ENCODE data around the gene VPS13D. TPM values are rescaled to one million over a fixed set of nuclear protein-coding genes. Genes with fewer than 3 reads are reported as not detected.
A peak's percentile ranks its signal among the peaks of the same experiment; 100 is the strongest.

VPS13D gene
- total and polyA plus RNA-seq, 11 donors: 32.1 to 301 (median 90.7) TPM

- H3K27me3 ChIP-seq: no peaks in the 10 kb centered on the region
- H3K4me3 ChIP-seq: no peak overlapping the region
- intact Hi-C loops (cut with DNase I): no loop called here
- no peak for TF ChIP-seq POLR2A (IDR thresholded peaks at IDR 0.05)
- TF ChIP-seq, protein P1, sequence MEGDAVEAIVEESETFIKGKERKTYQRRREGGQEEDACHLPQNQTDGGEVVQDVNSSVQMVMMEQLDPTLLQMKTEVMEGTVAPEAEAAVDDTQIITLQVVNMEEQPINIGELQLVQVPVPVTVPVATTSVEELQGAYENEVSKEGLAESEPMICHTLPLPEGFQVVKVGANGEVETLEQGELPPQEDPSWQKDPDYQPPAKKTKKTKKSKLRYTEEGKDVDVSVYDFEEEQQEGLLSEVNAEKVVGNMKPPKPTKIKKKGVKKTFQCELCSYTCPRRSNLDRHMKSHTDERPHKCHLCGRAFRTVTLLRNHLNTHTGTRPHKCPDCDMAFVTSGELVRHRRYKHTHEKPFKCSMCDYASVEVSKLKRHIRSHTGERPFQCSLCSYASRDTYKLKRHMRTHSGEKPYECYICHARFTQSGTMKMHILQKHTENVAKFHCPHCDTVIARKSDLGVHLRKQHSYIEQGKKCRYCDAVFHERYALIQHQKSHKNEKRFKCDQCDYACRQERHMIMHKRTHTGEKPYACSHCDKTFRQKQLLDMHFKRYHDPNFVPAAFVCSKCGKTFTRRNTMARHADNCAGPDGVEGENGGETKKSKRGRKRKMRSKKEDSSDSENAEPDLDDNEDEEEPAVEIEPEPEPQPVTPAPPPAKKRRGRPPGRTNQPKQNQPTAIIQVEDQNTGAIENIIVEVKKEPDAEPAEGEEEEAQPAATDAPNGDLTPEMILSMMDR (IDR thresholded peaks at IDR 0.05): no peak
- peaks cover 0 to 9% (median 0%) of the 10 kb centered on the region in 12 donors for H3K4me1 ChIP-seq
- ATAC-seq: no peak
- H3K9me3 ChIP-seq: no peaks in the 10 kb centered on the region
- 97 to 98% (median 97%) methylated on average over 7 of the region's 7 CpGs for WGBS, 4 donors
- H3K27ac ChIP-seq: no peak overlapping the region
- H3K36me3 ChIP-seq: peaks cover 0 to 98% (median 87%) of the 10 kb centered on the region in 9 donors
- no peak for DNase-seq
Measured at GRCh38 chr1:12327566-12327965, 97.7 kb downstream of the VPS13D start.

DNA sequence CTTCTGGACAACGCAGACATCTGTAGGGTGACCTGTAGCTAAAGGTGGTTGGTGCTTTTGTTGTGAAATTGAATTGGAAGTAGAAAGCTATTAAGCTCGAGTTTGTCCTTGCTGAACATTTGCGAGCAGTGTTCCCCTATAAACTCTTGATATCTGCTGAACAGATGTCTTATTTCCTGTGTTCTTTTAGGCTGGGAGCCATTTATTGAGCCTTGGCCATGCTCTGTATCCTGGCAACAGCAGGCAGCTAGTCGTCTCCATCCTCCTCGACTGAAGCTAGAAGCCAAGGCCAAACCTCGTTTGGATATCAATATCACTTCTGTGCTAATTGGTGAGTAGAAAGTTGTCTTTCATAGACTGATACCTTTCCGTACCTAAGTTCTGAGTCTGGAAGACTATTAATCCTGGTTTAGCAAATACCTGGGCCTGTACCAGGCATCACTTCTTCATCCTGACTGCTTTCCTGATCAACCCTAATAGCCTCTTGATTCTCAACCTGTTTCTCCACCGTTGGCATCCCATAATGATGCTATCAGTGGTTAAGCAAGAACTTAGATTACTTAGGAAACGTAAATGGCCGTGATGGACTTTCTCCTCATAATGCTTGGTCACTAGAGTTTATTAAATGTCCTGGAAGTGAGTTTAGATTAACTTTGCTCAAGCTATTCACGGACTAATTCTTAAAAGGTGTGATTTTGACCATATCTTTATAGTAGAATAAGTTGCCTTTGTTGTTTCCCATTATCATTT lies 103.4 kb downstream of the VPS13D start:
- Histone ChIP-seq H3K9me3 (no peaks in the 10 kb centered on the region), H3K4me1 (peaks cover 0 to 40% (median 19%) of the 10 kb centered on the region in 12 donors), H3K27ac (peak overlapping the region in 2 of 12 donors; percentile 5), H3K36me3 (peaks cover 0 to 97% (median 81%) of the 10 kb centered on the region in 9 donors), H3K4me3 (no peak overlapping the region), H3K27me3 (no peaks in the 10 kb centered on the region)
- ATAC-seq: peak in 3 of 4 donors; percentile 36 to 65 (median 62)
- intact Hi-C loops (cut with DNase I): loop anchor here in 1 of 10 donors (10.0 kb wide), 1 partner anchor 142 kb away; no protein-coding TSS in a partner anchor
- TF ChIP-seq, protein P1 (IDR thresholded peaks at IDR 0.05): no peak
- TF ChIP-seq POLR2A (IDR thresholded peaks at IDR 0.05): no peak
- WGBS, 4 donors: 69 to 79% (median 72%) methylated on average over 11 of the region's 11 CpGs
- peak in 1 of 5 donors; percentile 24 for DNase-seq

- ATAC-seq (no peak), DNase-seq (no peak)
- TF ChIP-seq POLR2A (IDR thresholded peaks at IDR 0.05): no peak
- TF ChIP-seq, protein P1 (IDR thresholded peaks at IDR 0.05): no peak
- H3K27ac ChIP-seq: peak overlapping the region in 6 of 12 donors; percentile 69 to 84 (median 76)
- WGBS, 4 donors: 96 to 97% (median 96%) methylated on average over 4 of the region's 4 CpGs
- H3K9me3 ChIP-seq: no peaks in the 10 kb centered on the region
- H3K4me3 ChIP-seq: no peak overlapping the region
- intact Hi-C loops (cut with DNase I): loop anchor here in 1 of 10 donors (10.0 kb wide), 1 partner anchor 139 kb away; no protein-coding TSS in a partner anchor
- peaks cover under 1 to 66% (median 43%) of the 10 kb centered on the region in 12 donors for H3K4me1 ChIP-seq
- no peaks in the 10 kb centered on the region for H3K27me3 ChIP-seq
- H3K36me3 ChIP-seq: peaks cover 0 to 73% (median 55%) of the 10 kb centered on the region in 9 donors
Measured at GRCh38 chr1:12335815-12336214, 106.0 kb downstream of the VPS13D start.

DNA sequence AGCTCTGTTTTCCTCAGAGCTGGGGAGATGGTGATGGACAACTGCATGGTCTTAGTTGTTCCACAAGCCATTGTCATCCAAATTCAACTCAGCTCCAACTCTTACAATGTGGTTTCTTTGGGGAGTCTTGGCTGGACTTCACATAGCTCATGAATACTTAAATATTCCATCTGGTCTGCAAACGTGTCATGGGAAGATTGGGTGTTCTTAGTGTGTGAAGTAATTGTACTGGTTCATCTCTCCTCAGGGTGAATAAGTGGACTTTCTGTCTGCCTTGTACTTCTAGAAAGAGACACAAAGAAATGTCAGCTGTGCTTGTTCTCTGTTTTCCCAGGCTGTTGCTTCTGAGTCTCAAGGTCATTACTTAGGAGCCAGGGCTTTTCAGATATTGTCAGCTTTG lies 106.6 kb downstream of the VPS13D start:
- WGBS, 4 donors: 33 to 40% (median 35%) methylated on average over 1 of the region's 1 CpG
- peaks cover 4 to 72% (median 49%) of the 10 kb centered on the region in 12 donors for H3K4me1 ChIP-seq
- TF ChIP-seq, protein P1 (IDR thresholded peaks at IDR 0.05): no peak
- TF ChIP-seq POLR2A (IDR thresholded peaks at IDR 0.05): no peak
- DNase-seq (no peak), ATAC-seq (peak in 1 of 4 donors; percentile 6)
- H3K9me3 ChIP-seq: no peaks in the 10 kb centered on the region
- H3K36me3 ChIP-seq: peaks cover 0 to 67% (median 49%) of the 10 kb centered on the region in 9 donors
- H3K27ac ChIP-seq: peak overlapping the region; percentile 52 to 84 (median 76)
- no peak overlapping the region for H3K4me3 ChIP-seq
- intact Hi-C loops (cut with DNase I): loop anchor here in 1 of 10 donors (10.0 kb wide), 1 partner anchor 138 kb away; no protein-coding TSS in a partner anchor
- H3K27me3 ChIP-seq: no peaks in the 10 kb centered on the region
